Suprapubic skin (tissue), 4 donors: ENCODE data around the gene KIF5A. TPM values are rescaled to one million over a fixed set of nuclear protein-coding genes. Genes with fewer than 3 reads are reported as not detected.
"Not testable (repeated sequence)": the region's sequence is repeated elsewhere in the genome, so short reads cannot be mapped to it uniquely, and the experiment has no call there.

Experiments used
- DNase-seq, 2 donors: peaks; one replicate each; pipeline ENCODE4 v3.0.0-alpha.2; 2019; ENCODE audit warnings: low spot score in 2 of 2
- H3K27ac ChIP-seq: fragments of 200-600 bp; sonication (generic); one replicate; pipeline ENCODE4 v1.5.1; 2019
- H3K27me3 ChIP-seq: fragments of 200-600 bp; sonication (generic); one replicate; pipeline ENCODE4 v1.5.1; 2019
- H3K36me3 ChIP-seq: fragments of 200-600 bp; sonication (generic); one replicate; pipeline ENCODE4 v1.5.1; 2019
- H3K4me1 ChIP-seq: fragments of 200-600 bp; sonication (generic); one replicate; pipeline ENCODE4 v1.5.1; 2019
- H3K4me3 ChIP-seq: fragments of 200-600 bp; sonication (generic); one replicate; pipeline ENCODE4 v1.5.1; 2019; ENCODE audit warnings: mild to moderate bottlenecking
- H3K9me3 ChIP-seq: fragments of 200-600 bp; sonication (generic); one replicate; pipeline ENCODE4 v1.5.1; 2019
- CTCF ChIP-seq, 2 donors: fragments of 200-600 bp in 1 of 2; fragments of 450-650 bp in 1 of 2; sonication (generic) in 1 of 2; IDR thresholded peaks; one replicate each; pipeline ENCODE4 v1.5.1; 2016 to 2019; ENCODE audit warnings: antibody characterized with exemption in 2 of 2, mild to moderate bottlenecking in 1 of 2, moderate library complexity in 1 of 2
- EP300 ChIP-seq: sonication (generic); formaldehyde crosslinking; IDR thresholded peaks from one replicate; pipeline ENCODE4 v1.6.1; 2017; ENCODE audit warnings: antibody characterized with exemption
- POLR2A ChIP-seq, 2 donors: fragments of 450-650 bp; IDR thresholded peaks; one replicate each; pipeline ENCODE4 v1.6.1; 2017; ENCODE audit warnings: antibody characterized with exemption in 2 of 2, mild to moderate bottlenecking in 2 of 2, moderate library complexity in 2 of 2
- POLR2AphosphoS5 ChIP-seq, 3 donors: sonication (generic); formaldehyde crosslinking; IDR thresholded peaks; one replicate each; pipeline ENCODE4 v1.6.1; 2017; ENCODE audit warnings: antibody characterized with exemption in 3 of 3
- WGBS: methylation state at CpG from one replicate; pipeline ENCODE4 v1.1.5; 2018; 5-methylcytosine and 5-hydroxymethylcytosine counted together
- total RNA-seq, 4 donors: library from RNA; depleted of rRNA; stranded (reverse); fragments of >200 nt; gene quantifications; one replicate each; pipeline ENCODE4 v1.1.0, GENCODE V29; 2016

Gene KIF5A
- total RNA-seq, 4 donors from 2014 or later = 0.08 to 0.23 TPM; not detected in 2

- no peak for DNase-seq
- Histone ChIP-seq H3K27ac (no peak overlapping the region), H3K9me3 (no peaks in the 10 kb centered on the region), H3K4me3 (no peak overlapping the region), H3K4me1 (peaks cover 9% of the 10 kb centered on the region), H3K27me3 (no peaks in the 10 kb centered on the region), H3K36me3 (peaks cover 88% of the 10 kb centered on the region)
- 82% methylated on average over 6 of the region's 6 CpGs for WGBS
- TF ChIP-seq EP300 = no peak
- no peak for TF ChIP-seq POLR2A (IDR thresholded peaks at IDR 0.05)
- TF ChIP-seq POLR2AphosphoS5 (IDR thresholded peaks at IDR 0.05) = no peak
- TF ChIP-seq CTCF (IDR thresholded peaks at IDR 0.05) = no peak
Observed at GRCh38 chr12:57512665-57513064, 37.2 kb upstream of the KIF5A start.

GRCh38 chr12:57513266-57513665 lies 36.6 kb upstream of the KIF5A start:
- H3K4me1 ChIP-seq = peaks cover 15% of the 10 kb centered on the region
- H3K4me3 ChIP-seq = no peak overlapping the region
- no peak overlapping the region for H3K27ac ChIP-seq
- no peaks in the 10 kb centered on the region for H3K27me3 ChIP-seq
- H3K36me3 ChIP-seq = peaks cover 82% of the 10 kb centered on the region
- no peak for TF ChIP-seq CTCF (IDR thresholded peaks at IDR 0.05)
- TF ChIP-seq POLR2AphosphoS5 (IDR thresholded peaks at IDR 0.05) = no peak
- no peak for TF ChIP-seq POLR2A (IDR thresholded peaks at IDR 0.05)
- no peak for TF ChIP-seq EP300
- no peaks in the 10 kb centered on the region for H3K9me3 ChIP-seq
- no peak for DNase-seq
- 95% methylated on average over 5 of the region's 5 CpGs for WGBS

- Histone ChIP-seq H3K4me1 (peaks cover 19% of the 10 kb centered on the region), H3K36me3 (peaks cover 82% of the 10 kb centered on the region)
Observed at GRCh38 chr12:57513677-57514076, 36.2 kb upstream of the KIF5A start.

GRCh38 chr12:57514246-57514645 lies 35.6 kb upstream of the KIF5A start:
- 98% methylated on average over 9 of the region's 9 CpGs for WGBS
- H3K36me3 ChIP-seq = peaks cover 79% of the 10 kb centered on the region
- not testable (repeated sequence) for H3K4me3 ChIP-seq, H3K27me3 ChIP-seq, H3K27ac ChIP-seq, DNase-seq, H3K9me3 ChIP-seq
- H3K4me1 ChIP-seq = peaks cover 25% of the 10 kb centered on the region

More at GRCh38 chr12:57513677-57514076, 36.2 kb upstream of the KIF5A start:
- H3K4me3 ChIP-seq, DNase-seq, H3K27ac ChIP-seq, H3K9me3 ChIP-seq, H3K27me3 ChIP-seq: not testable (repeated sequence)
- 95% methylated on average over 6 of the region's 6 CpGs for WGBS

GRCh38 chr12:57514720-57515407 lies 35.0 kb upstream of the KIF5A start:
- TF ChIP-seq EP300 (no peak), POLR2AphosphoS5 (IDR thresholded peaks at IDR 0.05) (no peak)
- peaks cover 74% of the 10 kb centered on the region for H3K36me3 ChIP-seq
- no peak for DNase-seq
- H3K9me3 ChIP-seq = no peaks in the 10 kb centered on the region
- H3K4me1 ChIP-seq = peaks cover 30% of the 10 kb centered on the region
- no peak overlapping the region for H3K4me3 ChIP-seq
- no peaks in the 10 kb centered on the region for H3K27me3 ChIP-seq
- H3K27ac ChIP-seq = no peak overlapping the region
- WGBS = 81% methylated on average over 8 of the region's 9 CpGs

GRCh38 chr12:57515408-57515933 lies 34.4 kb upstream of the KIF5A start:
- Histone ChIP-seq H3K27me3 (no peaks in the 10 kb centered on the region), H3K4me1 (peaks cover 30% of the 10 kb centered on the region), H3K27ac (no peak overlapping the region), H3K36me3 (peaks cover 68% of the 10 kb centered on the region), H3K4me3 (no peak overlapping the region), H3K9me3 (no peaks in the 10 kb centered on the region)
- TF ChIP-seq POLR2AphosphoS5 (IDR thresholded peaks at IDR 0.05) (no peak), CTCF (IDR thresholded peaks at IDR 0.05) (no peak), EP300 (no peak), POLR2A (IDR thresholded peaks at IDR 0.05) (no peak)
- WGBS = 48% methylated on average over 3 of the region's 3 CpGs
- no peak for DNase-seq
